Activated CD4-positive, CD25-positive, alpha-beta regulatory T cell treated with anti-CD3 and anti-CD28 coated beads, Interleukin-2, amount 50 U/mL, for 24 hours (primary cell): Measurements from ENCODE around the gene UBP1.
"Not testable (repeated sequence)": the region's sequence is repeated elsewhere in the genome, so short reads cannot be mapped to it uniquely, and the experiment has no call there.

Experiments
- ATAC-seq, 2 donors: fragments of 150-1000 bp; cut with Tn5 transposase; one replicate each; pipeline ENCODE4 v1.10.0; 2021; ENCODE audit warnings: mild to moderate bottlenecking in 1 of 2, moderate library complexity in 1 of 2

The UBP1 gene, protein sequence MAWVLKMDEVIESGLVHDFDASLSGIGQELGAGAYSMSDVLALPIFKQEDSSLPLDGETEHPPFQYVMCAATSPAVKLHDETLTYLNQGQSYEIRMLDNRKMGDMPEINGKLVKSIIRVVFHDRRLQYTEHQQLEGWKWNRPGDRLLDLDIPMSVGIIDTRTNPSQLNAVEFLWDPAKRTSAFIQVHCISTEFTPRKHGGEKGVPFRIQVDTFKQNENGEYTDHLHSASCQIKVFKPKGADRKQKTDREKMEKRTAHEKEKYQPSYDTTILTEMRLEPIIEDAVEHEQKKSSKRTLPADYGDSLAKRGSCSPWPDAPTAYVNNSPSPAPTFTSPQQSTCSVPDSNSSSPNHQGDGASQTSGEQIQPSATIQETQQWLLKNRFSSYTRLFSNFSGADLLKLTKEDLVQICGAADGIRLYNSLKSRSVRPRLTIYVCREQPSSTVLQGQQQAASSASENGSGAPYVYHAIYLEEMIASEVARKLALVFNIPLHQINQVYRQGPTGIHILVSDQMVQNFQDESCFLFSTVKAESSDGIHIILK

DNA sequence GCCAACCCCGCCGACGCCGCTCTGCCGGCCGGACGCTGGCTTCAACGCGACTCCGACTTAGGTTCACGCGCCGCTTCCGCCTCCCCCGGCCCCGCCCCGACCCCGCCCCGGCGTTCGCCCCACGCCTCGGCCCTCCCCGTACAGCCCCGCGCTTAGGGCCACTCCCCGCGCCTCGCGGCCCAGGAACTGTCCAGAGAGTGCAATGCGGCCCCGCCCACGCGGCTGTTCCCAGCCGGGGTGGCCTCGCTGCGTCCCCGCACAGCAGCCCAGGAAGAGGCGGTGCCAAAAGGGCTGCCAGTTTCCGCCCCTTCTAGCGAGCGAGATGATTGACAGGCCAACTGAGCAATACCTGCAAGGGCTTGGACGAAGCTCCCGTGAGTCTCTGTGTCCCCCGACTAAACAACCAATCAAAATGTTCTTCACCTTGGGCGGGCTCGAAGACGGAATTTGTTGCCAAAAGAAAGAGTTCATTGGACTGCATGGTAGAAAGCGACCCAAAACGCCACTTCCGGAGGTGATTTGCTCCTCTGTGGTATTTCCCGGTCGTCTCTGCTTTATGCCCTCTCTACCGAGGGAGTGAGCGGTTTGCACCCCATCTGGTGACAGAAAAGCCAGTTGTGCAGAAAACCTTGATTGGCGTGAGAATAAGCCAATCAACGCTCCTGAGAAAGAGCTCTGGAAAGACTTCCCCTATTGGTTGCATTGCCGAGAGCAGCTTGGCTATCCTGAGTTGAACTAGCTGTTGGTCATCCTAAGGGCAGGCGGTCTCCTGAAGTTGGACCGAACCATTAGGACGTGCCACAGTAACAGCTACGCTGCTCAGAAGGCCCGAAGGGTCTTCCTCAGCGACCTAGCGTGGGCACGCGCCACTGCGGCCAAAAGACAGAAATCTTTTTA, at the start of gene UBP1:
TSS of gene UBP1 (minus strand) at position 78 of the 897 bp plus-strand sequence. CDS start 557 bp downstream, outside the sequence.
- ATAC-seq: peak; percentile 90 to 93

DNA sequence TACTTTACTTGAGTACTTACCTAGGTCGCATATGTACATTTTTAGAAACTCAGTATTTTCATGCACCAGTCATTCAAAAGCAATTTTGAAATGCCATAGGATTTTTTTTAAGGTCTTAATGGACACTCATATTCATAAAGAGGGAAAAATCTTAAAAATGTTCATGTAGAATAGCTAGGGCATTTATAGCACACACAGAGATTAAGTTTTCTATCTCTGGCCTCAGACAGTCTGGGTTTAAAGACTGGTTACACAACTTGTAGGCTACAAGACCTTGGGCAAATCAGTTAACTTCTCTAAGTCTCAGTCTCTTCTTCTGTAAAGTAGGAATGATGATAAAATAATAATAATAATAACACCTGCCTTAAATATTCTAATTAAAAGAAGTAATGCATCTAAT, 48.5 kb upstream of the UBP1 start:
- no peak for ATAC-seq

DNA sequence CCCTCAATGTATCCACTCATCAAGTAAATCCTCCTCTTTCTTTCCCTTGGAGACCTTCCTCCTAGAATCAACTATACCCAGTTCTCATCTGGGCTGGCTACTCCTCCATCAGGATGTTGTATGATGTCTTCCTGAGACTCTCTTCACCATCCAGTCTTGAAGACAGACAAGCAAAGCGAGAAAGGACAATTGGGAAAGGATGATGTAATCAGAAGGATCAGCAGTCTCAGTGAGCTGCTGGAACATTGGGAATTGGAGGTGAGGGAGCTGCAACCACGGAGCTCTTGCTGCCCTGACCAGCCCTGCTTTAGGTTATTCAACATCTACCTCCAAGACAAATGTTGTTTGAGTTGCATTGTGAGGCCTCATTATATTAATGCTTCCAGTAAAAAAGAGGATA, 48.0 kb upstream of the UBP1 start:
- ATAC-seq: no peak

DNA sequence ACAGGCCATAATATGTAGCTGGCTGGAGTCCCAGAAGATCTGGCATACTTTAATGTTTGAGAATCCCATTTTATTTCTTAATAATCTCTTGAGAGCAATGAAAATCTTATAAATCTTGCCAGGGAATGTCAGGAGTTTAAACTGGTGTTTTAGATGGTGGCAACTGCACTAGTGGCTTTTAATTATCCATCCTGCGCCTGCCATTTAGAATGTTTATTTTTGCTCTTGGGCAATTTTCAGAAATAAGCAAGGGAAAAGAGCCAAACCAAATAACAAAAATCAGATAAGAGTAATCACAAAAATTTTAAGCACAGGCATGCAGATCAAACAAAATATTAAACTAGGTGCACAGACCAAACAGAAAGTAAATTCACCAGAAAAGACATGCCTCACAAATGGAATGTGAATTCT, 41.9 kb upstream of the UBP1 start:
- no peak for ATAC-seq

DNA sequence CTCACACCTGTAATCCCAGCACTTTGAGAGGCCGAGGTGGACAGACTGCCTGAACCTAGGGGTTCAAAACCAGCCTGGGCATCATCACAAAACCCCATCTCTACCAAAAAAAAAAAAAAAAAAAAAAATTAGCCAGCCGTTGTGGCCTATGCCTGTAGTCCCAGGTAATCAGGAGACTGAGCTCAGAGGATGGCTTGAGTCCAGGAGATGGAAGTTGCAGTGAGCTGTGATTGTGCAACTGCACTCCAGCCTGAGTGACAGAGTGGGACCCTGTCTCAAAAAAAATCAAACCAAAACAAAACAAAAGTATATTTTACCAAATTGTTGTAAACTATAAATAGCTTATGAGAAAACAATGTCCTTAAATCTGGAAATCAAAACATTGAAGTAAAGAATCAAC, 34.7 kb upstream of the UBP1 start:
- ATAC-seq: no peak

DNA sequence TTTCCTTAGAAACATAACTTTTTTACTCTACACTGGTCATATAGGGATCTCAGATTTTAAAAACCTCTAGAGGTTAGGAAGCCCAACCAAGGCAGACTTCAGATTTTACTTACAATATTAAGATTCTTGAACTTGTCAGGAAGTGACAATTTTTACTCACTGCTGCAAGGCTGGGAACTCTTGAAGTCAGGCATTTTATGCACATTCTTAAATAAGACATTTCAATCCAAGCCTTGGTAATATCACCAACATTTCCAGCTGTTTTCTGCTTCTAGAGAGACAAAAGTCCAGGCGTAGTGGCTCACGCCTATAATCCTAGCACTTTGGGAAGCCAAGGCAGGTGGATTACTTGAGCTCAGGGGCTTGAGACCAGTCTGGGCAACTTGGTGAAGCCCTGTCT, 33.6 kb upstream of the UBP1 start:
- no peak for ATAC-seq

DNA sequence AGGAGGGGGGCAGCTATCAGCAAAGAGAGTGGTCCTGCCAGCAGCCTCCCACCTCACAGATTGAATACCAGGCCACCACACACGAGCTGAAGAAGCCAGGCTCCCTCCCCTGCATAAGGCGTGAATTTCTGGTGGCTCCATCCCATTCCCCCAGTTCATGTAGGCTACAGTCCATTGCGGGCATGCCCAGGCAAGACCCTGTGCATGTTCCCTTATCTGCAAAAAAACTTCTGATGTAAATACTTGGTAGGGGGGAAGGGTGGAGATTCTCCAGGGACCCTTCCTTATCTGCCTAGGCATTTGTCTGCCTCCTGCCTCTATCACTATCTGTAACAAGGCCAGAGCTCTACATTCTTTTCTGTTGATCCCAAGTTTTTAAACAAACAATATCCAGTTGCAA, 27.6 kb upstream of the UBP1 start:
- ATAC-seq: no peak

DNA sequence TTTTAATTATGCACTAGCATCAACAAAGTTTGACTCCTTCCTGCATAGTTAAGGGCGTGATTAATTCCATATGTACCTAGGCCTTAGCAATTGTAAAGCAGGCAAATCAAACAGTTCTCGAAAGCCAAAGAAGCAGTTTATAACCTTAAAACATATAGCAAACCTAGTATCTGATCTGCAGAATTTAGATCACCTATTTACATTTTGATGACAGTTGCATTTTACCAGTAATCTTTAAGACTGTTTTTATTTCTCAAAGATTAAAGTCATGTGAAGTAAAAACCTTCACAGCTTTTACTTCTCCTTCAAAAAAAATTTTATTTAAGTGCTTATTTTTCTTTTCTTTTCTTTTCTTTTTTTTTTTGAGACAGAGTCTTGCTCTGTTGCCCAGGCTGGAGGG, 20.9 kb upstream of the UBP1 start:
- ATAC-seq: no peak

DNA sequence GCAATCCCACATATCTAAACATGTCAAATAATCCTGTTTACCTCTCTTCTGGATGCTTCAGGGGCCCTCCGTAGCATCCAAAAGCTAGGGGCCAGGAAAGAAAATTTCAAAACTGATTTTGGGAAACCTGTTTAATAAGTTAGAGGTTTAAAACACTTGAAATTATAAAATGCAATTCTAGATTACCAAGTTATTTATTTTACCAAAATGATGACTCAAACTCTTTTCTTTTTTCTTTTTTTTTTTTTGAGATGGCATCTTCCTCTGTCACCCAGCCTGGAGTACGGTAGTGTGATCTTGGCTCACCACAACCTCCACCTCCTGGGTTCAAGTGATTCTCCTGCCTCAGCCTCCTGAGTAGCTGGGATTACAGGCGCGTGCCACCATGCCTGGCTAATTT, 19.4 kb upstream of the UBP1 start:
- ATAC-seq: not testable (repeated sequence)

DNA sequence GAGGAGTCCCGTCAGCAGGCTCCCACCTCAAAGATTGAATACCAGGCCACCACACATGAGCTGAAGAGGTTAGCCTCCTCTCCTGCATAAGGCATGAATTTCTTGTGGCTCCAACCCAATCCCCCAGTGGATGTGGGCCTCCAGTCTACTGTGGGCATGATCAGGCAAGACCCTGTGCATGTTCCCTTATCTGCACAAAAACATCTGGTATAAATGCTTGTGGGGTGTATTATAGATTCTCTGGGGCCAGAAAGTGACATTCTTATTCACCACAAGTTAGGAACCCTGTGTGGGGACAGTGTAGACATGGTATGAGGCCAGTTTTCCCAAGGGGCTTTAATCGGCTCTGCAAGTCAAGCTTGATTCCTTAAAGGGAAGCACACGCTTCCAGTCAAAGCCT, 18.2 kb upstream of the UBP1 start:
- no peak for ATAC-seq

DNA sequence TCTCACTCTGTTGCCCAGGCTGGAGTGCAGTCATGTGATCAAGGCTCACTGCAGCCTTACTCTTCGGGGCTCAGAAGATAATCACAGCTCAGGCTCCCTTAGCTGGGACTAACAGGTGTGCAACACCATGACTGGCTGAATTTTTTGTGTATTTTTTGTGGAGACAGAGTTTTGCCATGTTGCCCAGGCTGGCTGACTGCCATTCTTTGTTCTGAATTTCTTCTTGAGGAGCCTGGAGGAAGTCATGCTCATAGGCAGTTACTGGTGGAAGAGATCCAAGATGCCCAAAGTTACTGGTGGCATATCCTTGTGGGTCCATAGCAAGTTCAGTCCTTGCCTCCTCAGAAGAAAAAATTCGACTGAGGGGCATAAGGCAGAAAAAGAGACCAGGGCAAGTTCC, 16.6 kb upstream of the UBP1 start:
- no peak for ATAC-seq

DNA sequence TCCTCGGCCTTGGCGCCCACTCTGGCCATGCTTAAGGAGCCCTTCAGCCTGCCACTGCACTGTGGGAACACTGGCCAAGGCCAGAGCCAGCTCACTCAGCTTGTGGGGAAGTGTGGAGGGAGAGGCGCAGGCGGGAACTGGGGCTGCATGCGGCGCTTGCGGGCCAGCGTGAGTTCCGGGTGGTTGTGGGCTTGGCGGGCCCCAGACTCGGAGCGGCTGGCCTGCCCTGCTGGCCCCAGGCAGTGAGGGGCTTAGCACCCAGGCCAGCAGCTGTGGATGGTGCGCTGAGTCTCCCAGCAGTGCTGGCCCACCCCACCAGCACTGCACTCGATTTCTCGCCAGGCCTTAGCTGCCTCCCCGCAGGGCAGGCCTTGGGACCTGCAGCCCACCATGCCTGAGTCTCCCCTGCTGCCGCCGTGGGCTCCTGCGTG, 13.1 kb upstream of the UBP1 start:
- ATAC-seq: no peak

DNA sequence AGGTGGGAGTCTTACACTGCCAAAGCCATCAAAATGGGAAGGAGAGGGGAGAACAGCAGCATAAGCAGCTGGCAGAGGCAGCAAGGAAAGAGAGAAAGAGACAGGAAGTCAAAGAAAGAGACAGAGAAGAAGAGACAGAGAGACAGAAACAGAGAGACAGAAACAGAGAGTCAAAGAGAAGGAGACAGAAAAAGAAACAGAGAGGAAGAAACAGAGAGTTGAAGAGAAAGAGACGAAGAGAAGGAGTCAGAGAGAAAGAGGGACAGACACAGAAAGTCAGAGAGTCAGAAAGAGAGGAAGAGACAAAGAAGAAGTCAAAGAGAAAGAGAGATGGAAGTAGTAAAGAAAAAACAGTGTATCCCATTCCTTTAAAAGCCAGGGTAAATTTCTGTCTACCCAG, 11.8 kb upstream of the UBP1 start:
- not testable (repeated sequence) for ATAC-seq

DNA sequence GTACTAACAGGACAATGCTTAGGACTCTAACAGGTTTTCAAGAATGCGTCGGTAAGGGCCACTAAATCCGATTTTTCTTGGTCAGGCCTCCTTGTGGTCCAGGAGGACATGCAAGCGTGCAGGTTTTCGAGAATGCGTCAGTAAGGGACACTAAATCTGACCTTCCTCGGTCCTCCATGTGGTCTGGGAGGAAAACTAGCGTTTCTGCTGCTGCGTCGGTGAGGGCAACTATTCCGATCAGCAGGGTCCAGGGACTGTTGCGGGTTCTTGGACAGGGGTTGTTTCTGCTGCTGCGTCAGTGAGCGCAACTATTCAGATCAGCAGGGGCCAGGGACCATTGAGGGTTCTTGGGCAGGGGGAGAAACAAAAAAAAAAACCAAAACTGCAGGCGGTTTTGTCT, 7.8 kb upstream of the UBP1 start:
- ATAC-seq: no peak

DNA sequence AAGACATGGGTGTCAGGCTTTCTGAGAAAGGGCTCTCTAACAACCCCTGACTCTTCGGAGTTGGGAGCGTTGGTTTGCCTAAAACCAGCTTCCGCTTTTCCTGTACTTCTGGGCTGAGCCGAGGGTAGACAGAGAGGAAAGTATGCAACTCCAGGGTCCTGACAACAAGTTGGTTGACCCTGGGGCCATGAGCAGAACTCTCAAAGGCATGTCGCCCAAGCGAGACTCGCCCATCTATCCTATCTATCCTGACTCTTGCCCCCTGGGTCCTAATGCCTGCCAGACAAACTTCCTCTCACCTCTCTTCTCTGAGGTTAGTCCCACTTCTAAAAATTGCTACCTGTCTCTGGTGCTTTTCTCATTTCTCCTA, 7.0 kb upstream of the UBP1 start:
- ATAC-seq: not testable (repeated sequence)

DNA sequence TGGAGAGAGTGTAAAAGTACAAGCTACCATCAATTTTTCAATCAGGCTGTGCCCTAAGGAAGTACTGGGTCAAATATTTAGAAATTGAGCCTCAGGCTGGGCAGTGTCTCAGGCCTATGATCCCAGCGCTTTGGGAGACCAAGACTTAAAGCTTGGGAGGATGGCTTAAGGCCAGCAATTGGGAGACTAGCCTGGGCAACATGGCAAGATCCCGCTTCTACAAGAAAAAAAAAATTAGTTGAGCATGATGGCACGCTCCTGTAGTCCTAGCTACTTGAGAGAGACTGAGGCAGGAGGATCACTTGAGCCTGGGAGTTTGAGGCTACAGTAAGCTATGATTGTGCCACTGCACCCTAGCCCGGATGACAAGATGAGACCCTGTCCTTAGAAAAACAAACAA, 2.0 kb upstream of the UBP1 start:
- ATAC-seq: no peak

DNA sequence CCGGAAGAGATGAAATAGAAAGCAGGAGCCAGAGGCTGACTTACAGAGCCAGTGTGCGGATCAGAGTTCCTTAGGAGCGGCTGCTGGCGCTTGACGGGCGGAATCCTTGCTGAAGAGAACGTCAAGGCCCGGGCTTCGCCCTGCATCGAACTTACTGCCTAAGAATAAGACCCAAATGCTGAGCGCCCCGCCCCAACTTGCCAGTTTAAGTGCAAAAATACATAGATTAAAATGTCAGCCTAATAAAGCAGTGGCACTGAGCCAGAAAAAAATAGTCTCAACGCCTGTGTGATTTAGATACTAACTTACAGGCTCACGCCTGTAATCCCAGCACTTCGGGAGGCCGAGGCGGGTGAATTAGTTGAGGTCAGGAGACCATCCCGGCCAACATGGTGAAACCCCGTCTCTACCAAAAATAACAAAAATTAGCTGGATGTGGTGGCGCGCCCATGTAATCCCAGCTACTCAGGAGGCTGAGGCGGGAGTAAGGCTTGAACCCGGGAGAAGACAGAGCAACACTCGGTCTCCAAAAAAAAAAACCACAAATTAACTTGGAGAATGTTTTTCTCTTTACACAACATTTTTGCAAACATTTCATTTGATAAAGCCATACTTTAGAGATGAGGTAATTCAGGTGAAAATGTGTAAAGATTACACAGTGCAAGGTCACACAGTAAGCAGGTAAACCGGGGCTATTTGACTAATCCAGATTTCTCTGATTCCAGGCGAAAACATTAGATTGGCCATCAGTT, 1.2 kb upstream of the UBP1 start:
- peak; percentile 0 to 1 for ATAC-seq

DNA sequence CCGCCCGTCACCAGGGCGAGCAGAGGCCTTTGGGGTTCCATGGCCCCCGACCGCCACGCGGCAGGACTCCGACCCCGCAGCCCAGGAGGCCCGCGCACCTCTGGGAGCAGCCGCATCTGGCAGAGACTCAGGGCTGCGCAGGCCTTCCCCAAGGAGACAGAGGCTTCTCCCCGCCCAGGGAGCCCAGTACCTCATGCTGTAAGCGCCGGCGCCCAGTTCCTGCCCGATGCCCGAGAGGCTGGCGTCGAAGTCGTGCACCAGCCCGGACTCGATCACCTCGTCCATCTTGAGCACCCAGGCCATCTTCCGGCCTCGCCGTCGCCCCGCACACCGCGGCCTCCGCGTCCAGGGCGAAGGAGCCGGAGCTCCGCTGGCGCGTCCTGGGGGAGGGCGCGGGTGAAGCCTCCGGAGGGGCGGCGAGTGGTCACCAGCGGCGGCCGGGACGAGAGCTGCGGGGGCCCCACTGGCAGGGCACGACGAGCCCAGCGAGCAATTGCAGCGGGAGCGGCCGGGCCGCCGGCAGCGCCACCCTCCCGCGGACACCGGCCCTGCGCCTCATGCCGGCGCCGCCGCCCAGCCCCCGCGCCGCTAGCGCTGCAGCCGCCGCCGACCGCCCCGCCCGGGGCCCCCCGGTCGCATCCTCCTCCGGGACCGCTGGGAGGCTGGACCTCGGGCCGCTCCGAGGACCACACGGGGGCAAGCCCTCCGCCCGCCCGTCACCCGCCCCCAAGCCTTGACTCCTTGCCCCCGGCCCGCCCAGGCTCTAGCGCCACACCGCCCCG, 468 bp downstream of the UBP1 start:
- ATAC-seq: peak; percentile 1

DNA sequence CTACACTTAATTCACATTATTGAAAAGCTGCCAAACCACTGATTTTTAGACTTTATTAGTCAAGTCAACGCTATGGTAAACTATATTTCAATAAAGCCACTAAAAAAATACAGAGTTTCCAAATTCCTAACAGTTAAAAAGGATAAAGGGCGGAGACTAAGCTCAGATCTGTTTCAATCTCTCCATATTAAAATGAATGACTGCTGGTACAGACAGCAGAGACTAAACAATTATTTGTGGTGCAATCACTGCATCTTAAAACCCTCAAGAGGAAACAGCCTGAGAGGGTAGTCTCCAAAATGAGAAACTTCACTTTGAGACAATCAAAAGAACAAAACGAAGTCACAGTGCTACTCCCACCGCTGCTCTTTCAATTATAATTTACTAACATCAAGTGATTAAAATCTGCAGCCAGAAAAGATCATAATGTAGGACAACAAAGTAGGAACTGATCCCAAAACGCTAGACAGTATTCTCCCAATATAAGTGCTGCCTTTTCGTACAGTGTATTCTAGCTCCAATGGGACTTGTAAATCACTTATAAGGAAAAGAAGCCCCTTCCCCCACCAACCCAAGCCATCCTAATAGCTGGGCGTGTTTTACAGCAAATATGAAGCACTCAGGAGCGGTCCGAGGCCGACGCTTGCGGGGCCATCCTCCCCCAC, 1.2 kb downstream of the UBP1 start:
- no peak for ATAC-seq

DNA sequence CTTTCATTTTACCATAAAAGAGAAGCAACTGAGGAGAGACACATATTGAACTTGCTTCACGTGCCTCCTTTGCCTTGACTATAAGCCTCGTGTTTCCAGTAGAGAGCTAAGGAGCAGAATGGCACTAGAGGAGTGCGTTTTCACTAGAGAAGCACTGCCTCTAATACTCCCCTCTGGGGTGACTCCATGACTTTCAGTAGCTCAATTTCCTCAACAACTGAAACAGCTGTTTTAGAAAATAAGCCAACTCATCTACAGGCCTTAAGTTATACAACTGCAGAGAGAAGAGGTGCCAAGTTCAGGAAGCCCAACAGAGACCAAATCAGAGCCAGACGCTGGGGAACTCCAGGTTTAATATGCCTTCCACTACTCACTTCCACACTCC, 1.9 kb downstream of the UBP1 start:
- ATAC-seq: no peak

DNA sequence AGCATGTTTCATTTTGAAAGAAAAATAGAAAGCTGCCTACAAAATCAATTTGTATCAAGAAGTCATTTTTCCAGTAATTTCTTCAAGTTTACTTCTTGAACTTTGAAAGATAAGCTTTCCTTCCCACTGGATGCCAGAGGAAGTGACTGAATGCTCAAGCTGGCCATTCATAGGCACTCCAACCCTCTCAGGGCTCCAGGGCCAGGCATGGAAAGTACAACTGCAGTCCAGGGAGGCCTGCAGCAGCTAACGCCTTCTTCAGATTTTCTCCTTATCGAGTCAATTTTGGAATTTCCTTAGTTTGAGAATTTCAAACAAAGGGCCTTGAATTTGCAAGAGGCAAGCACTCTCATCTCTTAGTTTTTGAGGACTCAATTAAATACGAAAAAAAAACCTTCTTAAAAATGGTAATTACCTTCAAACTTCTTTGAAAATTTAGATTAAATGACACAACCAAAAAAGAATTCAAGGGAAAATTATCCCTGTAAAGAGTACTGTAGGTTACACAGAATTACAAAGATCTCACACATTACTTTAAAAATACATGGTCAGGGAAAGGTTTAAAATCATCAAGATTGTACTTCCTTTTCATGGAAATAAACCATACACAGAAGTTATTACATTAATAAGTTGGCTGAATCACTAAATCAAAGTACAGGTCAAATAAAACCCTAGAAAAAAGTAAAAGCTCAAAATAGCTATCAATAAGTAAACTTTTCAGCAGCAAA, 2.5 kb downstream of the UBP1 start:
- ATAC-seq: no peak
